BJ (cell line): ENCODE measurements around the gene SHROOM3. TPM values are rescaled to one million over a fixed set of nuclear protein-coding genes. Genes with fewer than 3 reads are reported as not detected.

Experiments
- CTCF ChIA-PET: fragments of 350-600 bp; formaldehyde crosslinking; extraction: SDS; loops from one replicate; lab custom pipeline; 2021; ENCODE audit warnings: antibody characterized with exemption, inconsistent platforms; lab: Yijun Ruan, JAX
- POLR2A ChIA-PET: fragments of 300-600 bp; sonication (Branson Sonifier 250); formaldehyde crosslinking; extraction: SDS; loops from one replicate; lab custom pipeline; 2021; ENCODE audit warnings: antibody characterized with exemption; lab: Charles Lee
- DNase-seq: peaks from one replicate; pipeline ENCODE4 v3.0.0-alpha.2; 2011; ENCODE audit warnings: low read depth
- H3K27me3 ChIP-seq: 2 replicates; pipeline ENCODE4 v1.6.0; 2011; ENCODE audit warnings: low read length; ENCODE audit not compliant: control insufficient read depth, insufficient read depth
- H3K36me3 ChIP-seq: 2 replicates; pipeline ENCODE4 v1.5.1; 2011; ENCODE audit warnings: low read length; ENCODE audit not compliant: control insufficient read depth, insufficient read depth
- H3K4me3 ChIP-seq: 2 replicates; pipeline ENCODE4 v1.5.1; 2011; ENCODE audit warnings: low read depth, mild to moderate bottlenecking, control low read depth, low read length
- polyA plus RNA-seq: library from polyadenylated mRNA; depleted of rRNA; stranded (reverse); fragments of >200 nt; gene quantifications from 2 replicates; pipeline ENCODE4 v1.2.3, GENCODE V29; 2011
- TF ChIP-seq, protein P1 (sequence below): IDR thresholded peaks from 2 replicates; pipeline ENCODE4 v1.5.1; 2011; ENCODE audit warnings: low read depth, mild to moderate bottlenecking, control low read depth, inconsistent platforms, low read length, moderate library complexity; ENCODE audit not compliant: insufficient read depth

Gene SHROOM3
- polyA plus RNA-seq, 1 experiment, result 46.1 TPM

- no peak for DNase-seq
- CTCF ChIA-PET, result interaction anchor here (0.7 kb wide), 1 partner anchor 565 kb away, joined by 3 read pairs; no protein-coding TSS in a partner anchor
- Histone ChIP-seq H3K4me3 (no peak overlapping the region), H3K27me3 (peaks cover 2% of the 10 kb centered on the region), H3K36me3 (no peaks in the 10 kb centered on the region)
- TF ChIP-seq, protein P1, sequence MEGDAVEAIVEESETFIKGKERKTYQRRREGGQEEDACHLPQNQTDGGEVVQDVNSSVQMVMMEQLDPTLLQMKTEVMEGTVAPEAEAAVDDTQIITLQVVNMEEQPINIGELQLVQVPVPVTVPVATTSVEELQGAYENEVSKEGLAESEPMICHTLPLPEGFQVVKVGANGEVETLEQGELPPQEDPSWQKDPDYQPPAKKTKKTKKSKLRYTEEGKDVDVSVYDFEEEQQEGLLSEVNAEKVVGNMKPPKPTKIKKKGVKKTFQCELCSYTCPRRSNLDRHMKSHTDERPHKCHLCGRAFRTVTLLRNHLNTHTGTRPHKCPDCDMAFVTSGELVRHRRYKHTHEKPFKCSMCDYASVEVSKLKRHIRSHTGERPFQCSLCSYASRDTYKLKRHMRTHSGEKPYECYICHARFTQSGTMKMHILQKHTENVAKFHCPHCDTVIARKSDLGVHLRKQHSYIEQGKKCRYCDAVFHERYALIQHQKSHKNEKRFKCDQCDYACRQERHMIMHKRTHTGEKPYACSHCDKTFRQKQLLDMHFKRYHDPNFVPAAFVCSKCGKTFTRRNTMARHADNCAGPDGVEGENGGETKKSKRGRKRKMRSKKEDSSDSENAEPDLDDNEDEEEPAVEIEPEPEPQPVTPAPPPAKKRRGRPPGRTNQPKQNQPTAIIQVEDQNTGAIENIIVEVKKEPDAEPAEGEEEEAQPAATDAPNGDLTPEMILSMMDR, result no peak
- POLR2A ChIA-PET, result no interaction called here
These were observed 52.6 kb downstream of the SHROOM3 start for GRCh38 chr4:76487621-76488020.

- Histone ChIP-seq H3K36me3 (no peaks in the 10 kb centered on the region), H3K27me3 (peaks cover 2% of the 10 kb centered on the region), H3K4me3 (no peak overlapping the region)
- POLR2A ChIA-PET, result no interaction called here
- DNase-seq, result no peak
- CTCF ChIA-PET, result interaction anchor here (0.7 to 0.8 kb wide), 2 partner anchors 23 to 565 kb away, joined by 3 to 5 read pairs; no protein-coding TSS in a partner anchor
- TF ChIP-seq, protein P1, result no peak
These were observed 53.4 kb downstream of the SHROOM3 start for GRCh38 chr4:76488455-76488854.

DNA sequence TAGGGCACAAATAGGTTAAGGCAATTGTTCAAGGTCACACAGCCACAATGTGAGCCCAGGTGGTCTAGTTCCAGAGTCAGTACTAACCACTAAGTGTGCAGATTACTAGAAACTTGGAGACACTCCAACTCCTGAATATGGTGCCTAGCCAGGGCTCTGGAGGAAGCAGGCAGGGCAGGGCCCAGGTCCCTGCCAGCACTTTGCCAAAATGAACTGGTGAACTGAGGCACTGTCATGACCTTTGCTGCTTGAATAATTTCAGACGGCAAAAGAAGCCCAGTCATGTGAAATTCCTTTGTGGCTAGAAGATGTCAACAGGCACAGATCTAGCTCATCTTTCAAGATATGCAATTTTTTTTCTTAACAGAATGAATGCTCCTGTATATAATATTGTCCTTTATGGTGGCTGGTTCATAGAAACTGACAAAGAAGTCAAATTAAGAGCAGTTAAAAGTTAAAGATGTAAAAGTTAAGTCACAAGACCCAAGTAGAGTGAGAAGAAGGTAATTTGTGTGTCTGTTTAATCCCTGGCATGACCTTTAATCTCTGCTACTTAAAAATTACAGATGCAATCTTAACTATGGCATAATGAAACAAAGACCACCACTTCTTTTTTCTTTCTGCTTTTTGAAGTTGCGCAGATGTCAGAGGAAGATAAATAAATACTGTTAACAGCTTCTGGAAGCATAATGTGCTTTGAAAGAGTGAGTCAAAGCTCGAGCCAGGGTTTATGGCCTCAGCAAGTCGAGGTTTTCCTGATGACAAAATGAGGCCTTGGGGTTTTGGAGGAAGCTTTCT, 54.1 kb downstream of the SHROOM3 start:
- Histone ChIP-seq H3K27me3 (peaks cover 2% of the 10 kb centered on the region), H3K4me3 (no peak overlapping the region), H3K36me3 (no peaks in the 10 kb centered on the region)
- POLR2A ChIA-PET, result no interaction called here
- DNase-seq, result no peak
- CTCF ChIA-PET, result no interaction called here
- TF ChIP-seq, protein P1, result no peak

DNA sequence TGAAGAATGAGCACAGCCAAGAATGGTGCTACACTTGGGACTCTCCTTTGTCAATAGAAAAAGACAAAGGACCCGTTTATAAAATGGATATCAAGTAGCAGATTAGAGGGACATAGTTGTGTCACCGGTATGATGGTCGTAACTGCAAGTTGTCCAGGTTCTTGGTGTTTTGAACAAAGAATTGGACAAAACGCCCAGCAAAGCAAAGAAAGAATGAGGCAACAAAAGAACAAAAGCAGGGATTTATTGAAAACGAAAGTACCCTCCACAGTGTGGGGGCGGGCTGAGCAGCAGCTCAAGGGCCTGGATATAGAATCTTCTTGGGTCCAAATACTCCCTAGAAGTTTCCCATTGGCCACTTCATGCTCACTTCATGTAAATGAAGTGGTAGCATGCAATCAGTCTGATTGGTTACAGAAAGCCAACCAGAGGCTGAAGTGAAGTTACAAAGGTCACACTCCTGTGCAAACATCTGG, 54.7 kb downstream of the SHROOM3 start:
- TF ChIP-seq, protein P1, result no peak
- DNase-seq, result no peak
- CTCF ChIA-PET, result interaction anchor here (0.8 kb wide), 1 partner anchor 12 kb away, joined by 3 read pairs; no protein-coding TSS in a partner anchor
- H3K4me3 ChIP-seq, result no peak overlapping the region
- H3K27me3 ChIP-seq, result peaks cover 4% of the 10 kb centered on the region
- POLR2A ChIA-PET, result no interaction called here
- no peaks in the 10 kb centered on the region for H3K36me3 ChIP-seq

- no peaks in the 10 kb centered on the region for H3K36me3 ChIP-seq
- CTCF ChIA-PET, result interaction anchor here (1.1 to 2.5 kb wide), 4 partner anchors 13 to 608 kb away, joined by 3 to 7 read pairs (median 4); no protein-coding TSS in a partner anchor
These were observed 57.0 kb downstream of the SHROOM3 start for GRCh38 chr4:76492055-76492454.

More at GRCh38 chr4:76492055-76492454, 57.0 kb downstream of the SHROOM3 start:
- POLR2A ChIA-PET, result no interaction called here
- H3K4me3 ChIP-seq, result no peak overlapping the region
- H3K27me3 ChIP-seq, result peaks cover 5% of the 10 kb centered on the region
- TF ChIP-seq, protein P1, result no peak
- DNase-seq, result no peak
